Mucosa of descending colon (tissue), 3 donors: ENCODE results near the gene APBB2. TPM values are rescaled to one million over a fixed set of nuclear protein-coding genes. Genes with fewer than 3 reads are reported as not detected.
A peak's percentile ranks its signal among the peaks of the same experiment; 100 is the strongest.
"Not testable (repeated sequence)": the region's sequence is repeated elsewhere in the genome, so short reads cannot be mapped to it uniquely, and the experiment has no call there.

ENCODE experiments used
- ATAC-seq: fragments of 200-7000 bp; cut with Tn5 transposase; one replicate; pipeline ENCODE4 v1.9.1; 2020; ENCODE audit warnings: mild to moderate bottlenecking, moderate library complexity
- DNase-seq, 3 donors: peaks; one replicate each; pipeline ENCODE4 v3.0.0-alpha.2; 2020
- H3K36me3 ChIP-seq: fragments of 200-600 bp; one replicate; pipeline ENCODE4 v1.8.0; 2021; ENCODE audit warnings: low read depth, mild to moderate bottlenecking
- H3K4me1 ChIP-seq: fragments of 200-600 bp; one replicate; pipeline ENCODE4 v1.8.0; 2021; ENCODE audit warnings: low read depth, mild to moderate bottlenecking
- H3K4me3 ChIP-seq: fragments of 200-600 bp; one replicate; pipeline ENCODE4 v1.8.0; 2021; ENCODE audit warnings: mild to moderate bottlenecking
- H3K9me3 ChIP-seq: fragments of 200-600 bp; one replicate; pipeline ENCODE4 v1.8.0; 2021; ENCODE audit warnings: mild to moderate bottlenecking
- intact Hi-C, 2 donors: fragments of 100-400 bp; cut with DNase I in 1 of 2; cut with micrococcal nuclease in 1 of 2; formaldehyde crosslinking; loops; one replicate each; pipeline versions ENCODE4 v1.11.0 to v1.11.1; 2022; cut with DNase I, micrococcal nuclease
- total RNA-seq, 3 donors: library from RNA; stranded (reverse); fragmentation: NEBNext Ultra II Directional in 2 of 3; extraction: Animal tissue kit (Norgen Biotek cat#: 25700) in 2 of 3; gene quantifications; one replicate each; pipeline versions ENCODE4 v1.2.1 to v1.2.4, GENCODE V29; 2021 to 2023
- TF ChIP-seq, protein P1 (sequence below): fragments of 200-600 bp; IDR thresholded peaks from one replicate; pipeline ENCODE4 v1.8.0; 2022; ENCODE audit warnings: antibody characterized with exemption, mild to moderate bottlenecking
- donor health status: DM: no; HTN: no; CAD: no; lungs with moderate emphysema.
- donor health status: DM: no; HTN: no; CAD: no.
- donor health status: DM: no; HTN: yes; CAD: no.

APBB2 gene
- total RNA-seq, 3 donors from 2014 or later: 26.3 to 68.3 (median 29.6) TPM

DNA sequence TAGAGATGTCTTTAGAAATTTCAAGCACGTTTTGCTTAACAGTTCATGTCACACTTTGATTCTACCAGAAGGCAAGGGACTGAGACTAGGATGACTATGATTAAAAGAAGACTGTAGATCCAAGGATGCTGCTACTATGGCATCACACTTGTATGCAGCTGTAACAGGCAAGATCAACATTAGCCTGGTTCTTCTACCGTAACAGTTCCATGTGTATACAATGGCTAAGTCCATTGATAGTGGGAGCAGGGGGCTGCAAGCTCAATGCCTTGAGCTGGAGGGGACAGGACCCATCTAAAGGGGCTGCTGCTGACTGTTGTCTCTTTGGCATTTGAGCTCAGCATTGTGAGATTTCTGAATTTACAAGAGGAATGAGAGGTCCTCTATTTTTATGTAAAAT lies 212.0 kb downstream of the APBB2 start:
- intact Hi-C loops: no loop called here
- H3K4me3 ChIP-seq: no peak overlapping the region
- no peak for DNase-seq
- no peaks in the 10 kb centered on the region for H3K36me3 ChIP-seq
- TF ChIP-seq, protein P1, sequence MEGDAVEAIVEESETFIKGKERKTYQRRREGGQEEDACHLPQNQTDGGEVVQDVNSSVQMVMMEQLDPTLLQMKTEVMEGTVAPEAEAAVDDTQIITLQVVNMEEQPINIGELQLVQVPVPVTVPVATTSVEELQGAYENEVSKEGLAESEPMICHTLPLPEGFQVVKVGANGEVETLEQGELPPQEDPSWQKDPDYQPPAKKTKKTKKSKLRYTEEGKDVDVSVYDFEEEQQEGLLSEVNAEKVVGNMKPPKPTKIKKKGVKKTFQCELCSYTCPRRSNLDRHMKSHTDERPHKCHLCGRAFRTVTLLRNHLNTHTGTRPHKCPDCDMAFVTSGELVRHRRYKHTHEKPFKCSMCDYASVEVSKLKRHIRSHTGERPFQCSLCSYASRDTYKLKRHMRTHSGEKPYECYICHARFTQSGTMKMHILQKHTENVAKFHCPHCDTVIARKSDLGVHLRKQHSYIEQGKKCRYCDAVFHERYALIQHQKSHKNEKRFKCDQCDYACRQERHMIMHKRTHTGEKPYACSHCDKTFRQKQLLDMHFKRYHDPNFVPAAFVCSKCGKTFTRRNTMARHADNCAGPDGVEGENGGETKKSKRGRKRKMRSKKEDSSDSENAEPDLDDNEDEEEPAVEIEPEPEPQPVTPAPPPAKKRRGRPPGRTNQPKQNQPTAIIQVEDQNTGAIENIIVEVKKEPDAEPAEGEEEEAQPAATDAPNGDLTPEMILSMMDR: no peak
- no peaks in the 10 kb centered on the region for H3K4me1 ChIP-seq
- no peak for ATAC-seq
- H3K9me3 ChIP-seq: peaks cover 6% of the 10 kb centered on the region

DNA sequence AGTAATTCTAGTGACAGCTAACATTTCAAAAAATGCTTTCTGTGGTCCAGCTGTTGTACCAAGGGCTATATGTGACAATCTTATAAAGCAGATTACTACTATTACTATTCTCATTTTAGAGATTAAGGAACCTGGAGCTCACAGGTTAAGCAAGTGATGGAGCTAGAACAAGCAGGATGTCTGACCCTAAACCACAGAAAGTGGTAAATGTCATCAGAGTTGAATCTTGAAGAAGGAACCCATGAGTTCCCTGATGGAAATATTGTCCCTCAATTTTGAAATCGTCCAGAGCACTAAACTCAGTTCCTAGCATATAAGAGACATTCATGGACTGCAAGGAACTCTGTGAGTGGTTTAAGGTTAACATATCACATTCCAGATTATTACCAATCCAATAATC lies 214.0 kb downstream of the APBB2 start:
- Histone ChIP-seq H3K4me1 (no peaks in the 10 kb centered on the region), H3K9me3 (no peaks in the 10 kb centered on the region), H3K4me3 (no peak overlapping the region), H3K36me3 (no peaks in the 10 kb centered on the region)
- intact Hi-C loops: no loop called here
- ATAC-seq: no peak
- TF ChIP-seq, protein P1: no peak
- DNase-seq: no peak

DNA sequence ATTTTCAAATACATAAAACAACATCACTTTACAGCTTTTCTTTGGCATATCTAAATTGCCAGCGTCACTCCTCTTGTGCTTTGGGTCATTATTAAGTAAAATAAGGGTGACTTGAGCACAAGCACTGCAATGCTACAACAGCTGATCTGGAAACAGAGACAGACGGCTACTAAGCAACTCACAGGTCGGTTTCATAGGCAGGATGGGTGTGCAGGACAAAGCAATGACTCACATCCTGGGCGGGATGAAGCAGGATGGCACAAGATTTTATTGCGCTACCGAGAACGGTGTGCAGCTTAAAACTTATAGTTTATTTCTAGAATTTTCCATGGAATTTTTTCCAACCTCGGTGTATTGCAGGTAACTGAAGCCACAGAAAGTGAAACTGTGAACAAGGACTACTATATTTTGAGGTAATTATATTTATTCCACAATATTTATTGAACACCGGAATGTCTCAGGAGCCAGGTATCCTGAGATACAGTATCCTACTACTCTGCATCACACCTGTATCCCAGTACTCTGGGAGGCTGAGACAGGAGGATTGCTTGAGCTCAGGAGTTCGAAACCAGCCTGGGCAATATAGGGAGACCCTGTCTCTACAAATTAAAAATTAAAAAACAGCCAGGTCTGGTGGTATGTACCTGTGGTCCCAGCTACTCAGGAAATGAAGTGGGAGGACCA lies 215.5 kb downstream of the APBB2 start:
- peak; percentile 83 for ATAC-seq
- DNase-seq: no peak

DNA sequence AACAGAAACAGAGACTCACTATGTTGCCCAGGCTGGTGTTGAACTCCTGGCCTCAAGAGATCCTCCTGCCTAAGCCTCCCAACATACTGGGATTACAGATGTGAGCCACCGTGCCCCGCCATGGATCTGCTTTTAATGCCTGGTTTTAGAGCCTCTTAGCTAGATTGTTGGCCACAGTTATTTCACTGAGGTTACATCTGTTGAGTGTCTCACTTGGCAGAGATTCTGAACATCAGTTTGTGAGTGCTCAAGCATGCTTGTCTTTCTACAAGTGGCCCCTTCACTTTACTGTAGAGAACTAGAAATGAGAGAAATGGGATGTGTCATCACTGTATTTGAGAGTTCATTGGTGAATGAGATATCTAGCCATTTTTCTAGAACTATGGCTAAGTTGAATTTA lies 218.5 kb downstream of the APBB2 start:
- no peak overlapping the region for H3K4me3 ChIP-seq
- H3K4me1 ChIP-seq: no peaks in the 10 kb centered on the region
- intact Hi-C loops: no loop called here
- no peaks in the 10 kb centered on the region for H3K9me3 ChIP-seq
- H3K36me3 ChIP-seq: no peaks in the 10 kb centered on the region
- TF ChIP-seq, protein P1: no peak
- no peak for ATAC-seq
- no peak for DNase-seq

More for the DNA sequence above, 215.5 kb downstream of the APBB2 start:
- Histone ChIP-seq H3K4me3 (no peak overlapping the region), H3K9me3 (no peaks in the 10 kb centered on the region), H3K4me1 (no peaks in the 10 kb centered on the region), H3K36me3 (no peaks in the 10 kb centered on the region)
- TF ChIP-seq, protein P1: no peak
- intact Hi-C loops: no loop called here

DNA sequence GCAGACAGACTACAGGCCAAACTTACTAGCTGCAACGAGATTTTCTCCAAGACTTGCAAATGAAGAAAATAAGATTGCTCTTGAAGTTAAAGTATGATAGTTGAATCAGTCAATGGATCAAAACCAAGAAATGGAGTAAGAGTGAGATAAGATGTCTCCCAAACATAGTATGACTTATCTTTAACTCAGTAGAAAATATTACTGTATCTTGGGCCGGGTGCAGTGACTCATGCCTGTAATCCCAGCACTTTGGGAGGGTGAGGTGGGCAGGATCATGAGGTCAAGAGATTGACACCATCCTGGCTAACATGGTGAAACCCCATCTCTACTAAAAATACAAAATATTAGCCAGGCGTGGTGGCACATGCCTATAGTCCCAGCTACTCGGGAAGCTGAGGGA lies 220.0 kb downstream of the APBB2 start:
- H3K4me1 ChIP-seq, intact Hi-C loops, ATAC-seq, H3K4me3 ChIP-seq, H3K9me3 ChIP-seq, DNase-seq, H3K36me3 ChIP-seq: not testable (repeated sequence)

DNA sequence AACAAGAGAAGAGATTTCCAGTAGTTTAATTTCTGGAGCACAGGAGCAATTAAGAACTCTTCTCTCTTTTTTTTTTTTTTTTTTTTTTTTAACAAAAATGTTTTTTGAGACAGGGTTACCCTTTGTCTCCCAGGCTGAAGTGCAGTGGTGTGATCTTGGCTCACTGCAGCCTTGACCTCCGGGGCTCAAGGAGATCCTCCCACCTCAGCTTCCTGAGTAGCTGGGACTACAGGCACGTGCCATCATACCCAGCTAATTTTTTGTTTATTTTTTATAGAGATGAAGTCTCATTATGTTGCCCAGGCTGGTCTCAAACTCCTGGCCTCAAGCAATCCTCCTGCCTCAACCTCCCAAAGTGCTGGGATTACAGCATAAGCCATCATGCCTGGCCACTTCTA lies 221.0 kb downstream of the APBB2 start:
- H3K36me3 ChIP-seq, H3K9me3 ChIP-seq, H3K4me1 ChIP-seq, ATAC-seq, intact Hi-C loops, H3K4me3 ChIP-seq, DNase-seq: not testable (repeated sequence)
